HCT116 (cell line): ENCODE data around the gene TNFRSF18. TPM values are rescaled to one million over a fixed set of nuclear protein-coding genes. Genes with fewer than 3 reads are reported as not detected.

Source experiments
- ATAC-seq: fragments of 200-7000 bp; cut with Tn5 transposase; 2 replicates; pipeline ENCODE4 v1.9.1; 2020; ENCODE audit warnings: mild to moderate bottlenecking, moderate library complexity
- BruUV-seq: library from RNA; stranded (reverse); fragments of 400-500 nt; replicated peaks from 2 replicates; lab custom pipeline; 2021; lab: Mats Ljungman, UMichigan
- CTCF ChIA-PET: fragments of 300-600 bp; sonication (Branson Sonifier 250); formaldehyde crosslinking; loops from one replicate; lab custom pipeline; 2021; ENCODE audit warnings: antibody characterized with exemption; lab: Charles Lee
- POLR2A ChIA-PET: fragments of 300-600, 350-600 bp; sonication (Branson Sonifier 250); formaldehyde crosslinking; loops from one replicate; lab custom pipeline; 2021; ENCODE audit warnings: antibody characterized with exemption; lab: Charles Lee
- RAD21 ChIA-PET, 2 experiments: fragments of 300-600 bp; sonication (Branson Sonifier 250); formaldehyde crosslinking; loops; one replicate each; lab custom pipeline; 2023; ENCODE audit warnings: low total read pairs in 2 of 2; ENCODE audit not compliant: uncharacterized antibody in 2 of 2, unreplicated experiment in 2 of 2, low non-redundant PET in 1 of 2; lab: Charles Lee
- DNase-seq: peaks from one replicate; pipeline ENCODE4 v3.0.0-alpha.2; 2010; ENCODE audit warnings: low read depth, low spot score
- H2AFZ ChIP-seq: fragments of 200-600 bp; shearing (Covaris generic), sonication (generic); 2 replicates; pipeline ENCODE4 v1.6.1; 2017; ENCODE audit warnings: low read depth, mixed run types, mixed read lengths, antibody characterized with exemption, low read length; ENCODE audit not compliant: poor library complexity, severe bottlenecking
- H3K27ac ChIP-seq: 2 replicates; pipeline ENCODE4 v1.5.1; 2012; ENCODE audit warnings: low read depth, low read length
- H3K27me3 ChIP-seq: fragments of 200-600 bp; sonication (generic); 2 replicates; pipeline ENCODE4 v1.6.1; 2016; ENCODE audit warnings: mixed run types, low read length, mixed read lengths; ENCODE audit not compliant: insufficient read depth
- H3K36me3 ChIP-seq, 2 experiments: fragments of 200-500 bp in 1 of 2; fragments of 200-600 bp in 1 of 2; sonication (Bioruptor generic) in 1 of 2; sonication (generic) in 1 of 2; 2 replicates each; pipeline versions ENCODE4 v1.5.1 to v1.6.1; 2014 to 2016; ENCODE audit warnings: low read length in 2 of 2, inconsistent platforms in 1 of 2, mixed read lengths in 1 of 2, mixed run types in 1 of 2; ENCODE audit not compliant: insufficient read depth in 2 of 2, control insufficient read depth in 1 of 2
- H3K4me1 ChIP-seq, 2 experiments: fragments of 200-600 bp in 1 of 2; sonication (generic) in 1 of 2; 2 replicates each; pipeline versions ENCODE4 v1.5.1 to v1.6.1; 2012 to 2017; ENCODE audit warnings: low read length in 2 of 2, inconsistent platforms in 1 of 2, mild to moderate bottlenecking in 1 of 2, mixed read lengths in 1 of 2, mixed run types in 1 of 2, moderate library complexity in 1 of 2; ENCODE audit not compliant: insufficient read depth in 2 of 2, control insufficient read depth in 1 of 2
- H3K4me2 ChIP-seq: fragments of 200-600 bp; sonication (generic); 2 replicates; pipeline ENCODE4 v1.6.1; 2017; ENCODE audit warnings: mixed run types, low read length, mixed read lengths
- H3K4me3 ChIP-seq, 2 experiments: fragments of 200-600 bp in 1 of 2; sonication (generic) in 1 of 2; replicated peaks in 1 of 2; 2 replicates each; pipeline ENCODE4 v1.5.1; 2011 to 2016; ENCODE audit warnings: low read length in 2 of 2, control low read depth in 1 of 2, low read depth in 1 of 2, mild to moderate bottlenecking in 1 of 2, mixed read lengths in 1 of 2, mixed run types in 1 of 2
- H3K79me2 ChIP-seq: fragments of 200-600 bp; sonication (generic); 2 replicates; pipeline ENCODE4 v1.6.1; 2017; ENCODE audit warnings: mild to moderate bottlenecking, mixed run types, low read length, moderate library complexity, mixed read lengths; ENCODE audit not compliant: insufficient read depth
- H3K9ac ChIP-seq: fragments of 200-600 bp; sonication (generic); 2 replicates; pipeline ENCODE4 v1.6.1; 2016; ENCODE audit warnings: low read length, mixed read lengths
- H3K9me2 ChIP-seq: fragments of 200-600 bp; sonication (generic), shearing (Covaris generic); 2 replicates; pipeline ENCODE4 v1.6.1; 2017; ENCODE audit warnings: mixed run types, mild to moderate bottlenecking, moderate library complexity; ENCODE audit not compliant: insufficient read depth
- H3K9me3 ChIP-seq, 2 experiments: fragments of 200-500 bp in 1 of 2; fragments of 200-600 bp in 1 of 2; sonication (Bioruptor generic) in 1 of 2; sonication (generic) in 1 of 2; 2 replicates each; pipeline ENCODE4 v1.6.1; 2014 to 2017; ENCODE audit warnings: low read length in 2 of 2, mixed read lengths in 2 of 2, inconsistent platforms in 1 of 2, low read depth in 1 of 2, mild to moderate bottlenecking in 1 of 2, mixed run types in 1 of 2, moderate library complexity in 1 of 2; ENCODE audit not compliant: control insufficient read depth in 1 of 2, insufficient read depth in 1 of 2
- H4K20me1 ChIP-seq: fragments of 200-600 bp; sonication (generic), shearing (Covaris generic); 2 replicates; pipeline ENCODE4 v1.6.1; 2017; ENCODE audit warnings: mixed run types, mild to moderate bottlenecking, moderate library complexity; ENCODE audit not compliant: insufficient read depth
- CBX3 ChIP-seq: IDR thresholded peaks from 2 replicates; pipeline ENCODE4 v1.6.1; 2012; ENCODE audit warnings: low read depth
- CEBPB ChIP-seq: IDR thresholded peaks from 2 replicates; pipeline ENCODE4 v1.6.1; 2012; ENCODE audit warnings: low read depth
- EZH2 ChIP-seq: fragments of 200-600 bp; sonication (generic); IDR thresholded peaks from 2 replicates; pipeline ENCODE4 v1.6.1; 2017; ENCODE audit warnings: antibody characterized with exemption, mixed run types
- MAX ChIP-seq: IDR thresholded peaks from 2 replicates; pipeline ENCODE4 v1.6.1; 2012
- POLR2AphosphoS5 ChIP-seq: IDR thresholded peaks from 2 replicates; pipeline ENCODE4 v1.6.1; 2011; ENCODE audit warnings: mild to moderate bottlenecking, low read depth, low read length, moderate library complexity
- SRF ChIP-seq: IDR thresholded peaks from 2 replicates; pipeline ENCODE4 v1.6.1; 2012; ENCODE audit warnings: low read depth
- ZFX ChIP-seq: fragments of 450-650 bp; IDR thresholded peaks from 2 replicates; pipeline ENCODE4 v1.6.1; 2017
- intact Hi-C: fragments of 100-400 bp; cut with micrococcal nuclease; formaldehyde crosslinking; loops from 2 replicates; pipeline ENCODE4 v1.10.0; 2022
- total RNA-seq: library from RNA; stranded (reverse); gene quantifications from one replicate; pipeline ENCODE4 v1.2.1, GENCODE V29; 2021; ENCODE audit not compliant: unreplicated experiment
- TF ChIP-seq, protein P1 (sequence below): IDR thresholded peaks from 2 replicates; pipeline ENCODE4 v1.6.1; 2012
- TF ChIP-seq, protein P2 (sequence below): IDR thresholded peaks from 2 replicates; pipeline ENCODE4 v1.6.1; 2011; ENCODE audit warnings: mild to moderate bottlenecking, low read length, moderate library complexity; ENCODE audit not compliant: insufficient replicate concordance; ENCODE audit errors: extremely low read depth

Gene TNFRSF18
- total RNA-seq, 1 experiment from 2014 or later: 56.2 TPM

- H3K79me2 ChIP-seq: no peaks in the 10 kb centered on the region
- no peaks in the 10 kb centered on the region for H3K9me2 ChIP-seq
- H2AFZ ChIP-seq: no peak overlapping the region
- ATAC-seq (no peak), DNase-seq (no peak)
- no TSS peak for BruUV-seq
- intact Hi-C loops: no loop called here
- peaks cover 2 to 9% of the 10 kb centered on the region in 2 experiments; a peak in 1 of 4 replicates for H3K4me1 ChIP-seq
- H3K27me3 ChIP-seq: no peaks in the 10 kb centered on the region
- no peak for TF ChIP-seq CBX3
- no peak for TF ChIP-seq EZH2
- TF ChIP-seq, protein P1, sequence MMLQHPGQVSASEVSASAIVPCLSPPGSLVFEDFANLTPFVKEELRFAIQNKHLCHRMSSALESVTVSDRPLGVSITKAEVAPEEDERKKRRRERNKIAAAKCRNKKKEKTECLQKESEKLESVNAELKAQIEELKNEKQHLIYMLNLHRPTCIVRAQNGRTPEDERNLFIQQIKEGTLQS: no peak
- TF ChIP-seq MAX: no peak
- TF ChIP-seq CEBPB: no peak
- TF ChIP-seq ZFX: no peak
- TF ChIP-seq, all 23 proteins: peak for 0
- H3K36me3 ChIP-seq: no peaks in the 10 kb centered on the region
- H3K4me2 ChIP-seq: no peak overlapping the region
- ChIA-PET RAD21 (no interaction called here), POLR2A (no interaction called here), CTCF (no interaction called here)
- H3K9ac ChIP-seq: no peak overlapping the region
- H3K4me3 ChIP-seq: no peak overlapping the region
- H3K27ac ChIP-seq: no peak overlapping the region
- no peaks in the 10 kb centered on the region for H3K9me3 ChIP-seq
- H4K20me1 ChIP-seq: no peaks in the 10 kb centered on the region
Measured at GRCh38 chr1:1179983-1180861, 26.2 kb downstream of the TNFRSF18 start.

- H3K9me3 ChIP-seq: no peaks in the 10 kb centered on the region
- CTCF ChIA-PET: no interaction called here
- H3K9me2 ChIP-seq: no peaks in the 10 kb centered on the region
- intact Hi-C loops: no loop called here
- RAD21 ChIA-PET: no interaction called here
- H3K79me2 ChIP-seq: no peaks in the 10 kb centered on the region
- no peaks in the 10 kb centered on the region for H4K20me1 ChIP-seq
- no peak overlapping the region for H3K4me2 ChIP-seq
- ATAC-seq (no peak), DNase-seq (no peak)
- no peak overlapping the region for H2AFZ ChIP-seq
- H3K4me1 ChIP-seq: peaks cover 2 to 9% of the 10 kb centered on the region in 2 experiments; a peak in 1 of 4 replicates
- H3K4me3 ChIP-seq: no peak overlapping the region
- H3K9ac ChIP-seq: no peak overlapping the region
- BruUV-seq: no TSS peak
- H3K27me3 ChIP-seq: no peaks in the 10 kb centered on the region
- no peak for TF ChIP-seq POLR2AphosphoS5
- no peak for TF ChIP-seq CEBPB
- TF ChIP-seq, protein P2, sequence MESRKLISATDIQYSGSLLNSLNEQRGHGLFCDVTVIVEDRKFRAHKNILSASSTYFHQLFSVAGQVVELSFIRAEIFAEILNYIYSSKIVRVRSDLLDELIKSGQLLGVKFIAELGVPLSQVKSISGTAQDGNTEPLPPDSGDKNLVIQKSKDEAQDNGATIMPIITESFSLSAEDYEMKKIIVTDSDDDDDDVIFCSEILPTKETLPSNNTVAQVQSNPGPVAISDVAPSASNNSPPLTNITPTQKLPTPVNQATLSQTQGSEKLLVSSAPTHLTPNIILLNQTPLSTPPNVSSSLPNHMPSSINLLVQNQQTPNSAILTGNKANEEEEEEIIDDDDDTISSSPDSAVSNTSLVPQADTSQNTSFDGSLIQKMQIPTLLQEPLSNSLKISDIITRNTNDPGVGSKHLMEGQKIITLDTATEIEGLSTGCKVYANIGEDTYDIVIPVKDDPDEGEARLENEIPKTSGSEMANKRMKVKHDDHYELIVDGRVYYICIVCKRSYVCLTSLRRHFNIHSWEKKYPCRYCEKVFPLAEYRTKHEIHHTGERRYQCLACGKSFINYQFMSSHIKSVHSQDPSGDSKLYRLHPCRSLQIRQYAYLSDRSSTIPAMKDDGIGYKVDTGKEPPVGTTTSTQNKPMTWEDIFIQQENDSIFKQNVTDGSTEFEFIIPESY: no peak
- no peak for TF ChIP-seq SRF
- no peak for TF ChIP-seq EZH2
- H3K36me3 ChIP-seq: no peaks in the 10 kb centered on the region
- no peak overlapping the region for H3K27ac ChIP-seq
- POLR2A ChIA-PET: no interaction called here
Measured at GRCh38 chr1:1179346-1179982, 26.9 kb downstream of the TNFRSF18 start.
